Stimulated activated CD4-positive, alpha-beta T cell treated with anti-CD3 and anti-CD28 coated beads, Interleukin-2, amount 100 ng/mL, for 4 hours (primary cell): Measurements from ENCODE around the gene TAP2.

Source experiments
- DNase-seq: peaks from one replicate; pipeline ENCODE4 v3.0.0-alpha.2; 2020; ENCODE audit warnings: low read depth

TAP2 gene

DNA sequence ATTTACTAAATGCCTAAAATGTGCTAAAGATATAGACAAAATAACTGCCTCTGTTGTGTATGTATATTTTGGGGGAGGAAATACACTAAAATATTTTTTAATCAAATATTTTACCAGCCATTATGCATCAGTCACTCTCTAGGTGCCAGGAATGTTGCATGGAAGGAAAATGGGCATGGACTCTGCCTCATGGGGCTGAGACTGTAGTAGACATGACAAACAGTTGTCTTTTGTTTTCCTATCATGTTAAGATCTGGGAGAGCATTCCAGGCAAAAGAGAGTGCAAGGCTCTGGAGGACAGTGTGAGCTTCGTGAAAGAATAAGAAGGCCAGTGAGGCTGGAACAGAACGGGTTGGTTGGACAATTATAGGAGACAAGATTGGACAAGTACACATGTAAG is 48.2 kb downstream of the TAP2 start:
- DNase-seq = no peak
